ENCODE measurements around the gene SLC44A5. TPM values are rescaled to one million over a fixed set of nuclear protein-coding genes. Genes with fewer than 3 reads are reported as not detected.

SLC44A5 gene
- total and polyA plus RNA-seq, 2 donors (not counting 1 experiment from before 2014, with no cell fraction given): 2.8 to 4.2 TPM

DNA sequence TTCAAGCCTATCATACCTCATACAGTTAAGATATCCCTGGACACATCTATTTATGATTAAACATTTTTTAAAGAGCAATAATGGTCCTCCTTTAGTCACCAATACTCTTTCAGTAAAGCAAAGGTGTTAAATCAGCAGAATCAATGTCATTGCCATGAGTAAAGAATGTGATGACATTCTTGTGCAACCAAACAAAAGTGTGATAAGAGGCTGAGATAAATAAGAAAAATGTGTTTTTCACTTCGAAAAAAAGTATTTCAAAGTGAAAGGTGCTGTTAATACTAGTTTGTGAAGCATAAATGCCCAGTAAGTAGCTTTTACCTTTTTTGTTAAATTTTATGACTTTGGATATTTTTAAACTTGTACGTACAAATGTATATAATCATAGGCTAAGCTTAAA is 8.4 kb downstream of the SLC44A5 start:
- Histone ChIP-seq H3K36me3 (replicated peaks in 1 of 2; ENCODE audit: control extremely low read depth in 1 of 2, control insufficient read depth in 1 of 2, extremely low read depth in 1 of 2, insufficient read depth in 2 of 2, low read length in 1 of 2) (no peaks in the 10 kb centered on the region), H3K4me1 (ENCODE audit: control insufficient read depth in 2 of 2, insufficient read depth in 2 of 2, low read length in 2 of 2) (no peaks in the 10 kb centered on the region), H3K4me3 (ENCODE audit: control extremely low read depth in 1 of 5, extremely low read depth in 1 of 5, insufficient read depth in 1 of 5, low read depth in 2 of 5, low read length in 4 of 5) (no peak overlapping the region), H3K4me2 (replicated peaks; ENCODE audit: low read depth, low read length, poor library complexity, severe bottlenecking) (no peak overlapping the region), H2AFZ (ENCODE audit: insufficient read depth, low read depth, low read length, poor library complexity, severe bottlenecking) (no peak overlapping the region), H3K79me2 (ENCODE audit: control insufficient read depth, insufficient read depth, low read length) (no peaks in the 10 kb centered on the region), H3K27me3 (replicated peaks in 1 of 4; ENCODE audit: control extremely low read depth in 1 of 4, control insufficient read depth in 3 of 4, insufficient read depth in 4 of 4, low read length in 3 of 4) (no peaks in the 10 kb centered on the region), H4K20me1 (ENCODE audit: control insufficient read depth, insufficient read depth, low read length, poor library complexity, severe bottlenecking) (no peaks in the 10 kb centered on the region), H3K27ac (ENCODE audit: low read length in 2 of 2) (no peak overlapping the region), H3K9ac (ENCODE audit: low read length) (no peak overlapping the region), H3K9me3 (ENCODE audit: control extremely low read depth in 1 of 3, control insufficient read depth in 2 of 3, insufficient read depth in 1 of 3, low read length in 2 of 3) (no peaks in the 10 kb centered on the region)
- intact Hi-C loops (cut with micrococcal nuclease): no loop called here
- DNase-seq: no peak
- no peak overlapping the region for H3K4me3 Mint-ChIP-seq
- H3K27me3 Mint-ChIP-seq: peaks cover 12% of the 10 kb centered on the region
- no peaks in the 10 kb centered on the region for H3K9me3 Mint-ChIP-seq (ENCODE audit: insufficient read depth)
- H3K4me1 Mint-ChIP-seq: no peaks in the 10 kb centered on the region
- ChIA-PET POLR2A (no interaction called here), CTCF (interaction anchor here (0.7 kb wide), 1 partner anchor 337 kb away, joined by 4 read pairs; no protein-coding TSS in a partner anchor)
- ATAC-seq (ENCODE audit: low read depth): no peak
- no peak overlapping the region for H3K27ac Mint-ChIP-seq
- TF ChIP-seq EZH2 (IDR thresholded peaks at IDR 0.05; ENCODE audit: borderline replicate concordance, insufficient read depth, low read depth, low read length, poor library complexity, severe bottlenecking): no peak
- no peak for TF ChIP-seq CTCF (IDR thresholded peaks at IDR 0.05)
- no CpG with 5 or more reads among the region's 2 CpGs for WGBS (ENCODE audit: insufficient coverage)

DNA sequence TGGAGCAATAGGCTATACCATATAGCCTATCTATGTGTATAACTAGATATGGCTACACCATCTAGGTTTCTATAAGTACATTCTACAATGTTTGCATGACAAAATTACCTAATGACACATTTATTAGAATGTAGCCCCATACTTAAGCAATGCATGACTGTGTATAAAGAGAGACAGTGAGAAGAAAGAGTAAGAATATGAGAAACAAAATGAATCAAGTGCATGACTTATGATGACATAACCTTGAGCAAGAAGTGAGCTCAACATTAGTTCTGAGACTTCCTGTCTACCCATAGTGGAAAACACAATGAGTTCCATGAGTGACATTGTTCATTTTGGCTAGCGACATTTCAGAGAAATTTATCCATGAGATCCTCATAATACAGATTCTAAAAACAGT is 10.1 kb downstream of the SLC44A5 start:
- H3K4me3 ChIP-seq (ENCODE audit: control extremely low read depth in 1 of 5, extremely low read depth in 1 of 5, insufficient read depth in 1 of 5, low read depth in 2 of 5, low read length in 4 of 5): no peak overlapping the region
- Mint-ChIP-seq H3K4me1 (no peaks in the 10 kb centered on the region), H3K9me3 (ENCODE audit: insufficient read depth) (no peaks in the 10 kb centered on the region), H3K27ac (no peak overlapping the region), H3K4me3 (no peak overlapping the region), H3K27me3 (peaks cover 12% of the 10 kb centered on the region)
- H3K79me2 ChIP-seq (ENCODE audit: control insufficient read depth, insufficient read depth, low read length): no peaks in the 10 kb centered on the region
- CTCF ChIA-PET: no interaction called here
- H3K4me1 ChIP-seq (ENCODE audit: control insufficient read depth in 2 of 2, insufficient read depth in 2 of 2, low read length in 2 of 2): no peaks in the 10 kb centered on the region
- ATAC-seq (ENCODE audit: low read depth) (no peak), DNase-seq (no peak)
- H3K9ac ChIP-seq (ENCODE audit: low read length): no peak overlapping the region
- H2AFZ ChIP-seq (ENCODE audit: insufficient read depth, low read depth, low read length, poor library complexity, severe bottlenecking): no peak overlapping the region
- H3K27ac ChIP-seq (ENCODE audit: low read length in 2 of 2): no peak overlapping the region
- TF ChIP-seq CTCF (IDR thresholded peaks at IDR 0.05) (no peak), EZH2 (IDR thresholded peaks at IDR 0.05; ENCODE audit: borderline replicate concordance, insufficient read depth, low read depth, low read length, poor library complexity, severe bottlenecking) (no peak)
- POLR2A ChIA-PET: no interaction called here
- 86% methylated on average over 1 of the region's 1 CpG for WGBS (ENCODE audit: insufficient coverage)
- no peak overlapping the region for H3K4me2 ChIP-seq (replicated peaks; ENCODE audit: low read depth, low read length, poor library complexity, severe bottlenecking)
- no peaks in the 10 kb centered on the region for H3K27me3 ChIP-seq (replicated peaks in 1 of 4; ENCODE audit: control extremely low read depth in 1 of 4, control insufficient read depth in 3 of 4, insufficient read depth in 4 of 4, low read length in 3 of 4)
- H4K20me1 ChIP-seq (ENCODE audit: control insufficient read depth, insufficient read depth, low read length, poor library complexity, severe bottlenecking): no peaks in the 10 kb centered on the region
- intact Hi-C loops (cut with micrococcal nuclease): no loop called here
- H3K9me3 ChIP-seq (ENCODE audit: control extremely low read depth in 1 of 3, control insufficient read depth in 2 of 3, insufficient read depth in 1 of 3, low read length in 2 of 3): no peaks in the 10 kb centered on the region
- H3K36me3 ChIP-seq (replicated peaks in 1 of 2; ENCODE audit: control extremely low read depth in 1 of 2, control insufficient read depth in 1 of 2, extremely low read depth in 1 of 2, insufficient read depth in 2 of 2, low read length in 1 of 2): no peaks in the 10 kb centered on the region
